DOHH2 (cell line): ENCODE data around the gene MYOZ3.

Source experiments
- H3F3A ChIP-seq: fragments of 200-600 bp; sonication (generic), shearing (Covaris generic); 2 replicates; pipeline ENCODE4 v1.6.0; 2016; ENCODE audit warnings: antibody characterized with exemption, mild to moderate bottlenecking; ENCODE audit not compliant: control insufficient read depth, insufficient read depth
- H3K27ac ChIP-seq: fragments of 200-600 bp; sonication (generic); 2 replicates; pipeline ENCODE4 v1.5.1; 2014; ENCODE audit warnings: low read depth, mild to moderate bottlenecking, low read length, moderate library complexity
- H3K27me3 ChIP-seq: fragments of 200-600 bp; sonication (generic); 2 replicates; pipeline ENCODE4 v1.6.1; 2014; ENCODE audit warnings: mild to moderate bottlenecking, low read length, mixed read lengths; ENCODE audit not compliant: control insufficient read depth
- H3K36me3 ChIP-seq: fragments of 200-600 bp; sonication (generic); 2 replicates; pipeline ENCODE4 v1.6.1; 2014; ENCODE audit warnings: mild to moderate bottlenecking, low read length, moderate library complexity, mixed read lengths; ENCODE audit not compliant: control insufficient read depth
- H3K4me1 ChIP-seq: fragments of 200-600 bp; sonication (generic); 2 replicates; pipeline ENCODE4 v1.6.1; 2014; ENCODE audit warnings: mild to moderate bottlenecking, low read length, mixed read lengths; ENCODE audit not compliant: control insufficient read depth
- H3K4me2 ChIP-seq: fragments of 200-600 bp; sonication (generic); 2 replicates; pipeline ENCODE4 v1.6.0; 2014; ENCODE audit warnings: mild to moderate bottlenecking, low read length, moderate library complexity
- H3K4me3 ChIP-seq: fragments of 200-600 bp; sonication (generic); 2 replicates; pipeline ENCODE4 v1.5.1; 2014; ENCODE audit warnings: mild to moderate bottlenecking, low read length, mixed read lengths
- H3K79me2 ChIP-seq: fragments of 200-600 bp; sonication (generic); 2 replicates; pipeline ENCODE4 v1.6.1; 2014; ENCODE audit warnings: mild to moderate bottlenecking, low read length, mixed read lengths; ENCODE audit not compliant: control insufficient read depth
- H3K9me2 ChIP-seq: fragments of 200-600 bp; sonication (generic); replicated peaks from 2 replicates; pipeline ENCODE4 v1.6.1; 2014; ENCODE audit warnings: mild to moderate bottlenecking, low read length, mixed read lengths; ENCODE audit not compliant: control insufficient read depth
- H3K9me3 ChIP-seq: fragments of 200-600 bp; sonication (generic); 2 replicates; pipeline ENCODE4 v1.6.1; 2014; ENCODE audit warnings: antibody characterized with exemption, low read length, mixed read lengths; ENCODE audit not compliant: control insufficient read depth, insufficient read depth
- H4K20me1 ChIP-seq: fragments of 200-600 bp; sonication (generic); 2 replicates; pipeline ENCODE4 v1.6.0; 2014; ENCODE audit warnings: low read depth, mild to moderate bottlenecking, antibody characterized with exemption, low read length, moderate library complexity; ENCODE audit not compliant: control insufficient read depth, insufficient read depth
- CTCF ChIP-seq: fragments of 200-600 bp; sonication (generic); IDR thresholded peaks from one replicate; pipeline ENCODE4 v1.5.1; 2014; ENCODE audit warnings: antibody characterized with exemption, mild to moderate bottlenecking, low read depth, low read length; ENCODE audit not compliant: poor library complexity, severe bottlenecking
- EZH2phosphoT487 ChIP-seq: fragments of 200-600 bp; sonication (generic); IDR thresholded peaks from 2 replicates; pipeline ENCODE4 v1.6.1; 2017; ENCODE audit warnings: borderline replicate concordance, mild to moderate bottlenecking, antibody characterized with exemption, low read length, moderate library complexity, mixed read lengths

Gene MYOZ3

GRCh38 chr5:150639751-150640150 lies 21.3 kb upstream of the MYOZ3 start:
- Histone ChIP-seq H3K9me2 (no peaks in the 10 kb centered on the region), H3K79me2 (no peaks in the 10 kb centered on the region), H3K27me3 (peaks cover 30% of the 10 kb centered on the region), H4K20me1 (no peaks in the 10 kb centered on the region), H3K4me1 (no peaks in the 10 kb centered on the region), H3K36me3 (no peaks in the 10 kb centered on the region), H3F3A (no peaks in the 10 kb centered on the region), H3K4me3 (no peak overlapping the region), H3K27ac (no peak overlapping the region), H3K9me3 (no peaks in the 10 kb centered on the region), H3K4me2 (no peak overlapping the region)
- TF ChIP-seq EZH2phosphoT487 (no peak), CTCF (no peak)

- Histone ChIP-seq H3F3A (no peaks in the 10 kb centered on the region), H3K79me2 (no peaks in the 10 kb centered on the region), H3K27me3 (peaks cover 37% of the 10 kb centered on the region), H4K20me1 (no peaks in the 10 kb centered on the region), H3K36me3 (no peaks in the 10 kb centered on the region), H3K4me1 (no peaks in the 10 kb centered on the region), H3K4me3 (no peak within 1 kb of the TSS), H3K4me2 (no peak within 1 kb of the TSS), H3K27ac (no peak within 1 kb of the TSS), H3K9me2 (no peaks in the 10 kb centered on the region), H3K9me3 (no peaks in the 10 kb centered on the region)
- TF ChIP-seq EZH2phosphoT487 (no peak), CTCF (no peak)
Observed at GRCh38 chr5:150640311-150641005, 20.6 kb upstream of the MYOZ3 start, which contains the start of gene SYNPO. Gene SYNPO, plus strand, starts transcription at chr5:150640660. Its CDS starts 7,616 bp downstream, at chr5:150648276.

GRCh38 chr5:150641006-150641570 lies 20.0 kb upstream of the MYOZ3 start:
- Histone ChIP-seq H3K27ac (no peak overlapping the region), H3K4me1 (no peaks in the 10 kb centered on the region), H3K36me3 (no peaks in the 10 kb centered on the region), H3K4me2 (no peak overlapping the region), H4K20me1 (no peaks in the 10 kb centered on the region), H3K9me2 (no peaks in the 10 kb centered on the region), H3K9me3 (no peaks in the 10 kb centered on the region), H3K27me3 (peaks cover 40% of the 10 kb centered on the region), H3K79me2 (no peaks in the 10 kb centered on the region), H3F3A (no peaks in the 10 kb centered on the region), H3K4me3 (no peak overlapping the region)
- TF ChIP-seq CTCF (no peak), EZH2phosphoT487 (no peak)
